Activated CD8-positive, alpha-beta memory T cell treated with anti-CD3 and anti-CD28 coated beads, Interleukin-2, amount 10 ng/mL, durations not matched to agents 7 days and 5 days (primary cell): ENCODE results near the gene PLS1. TPM values are rescaled to one million over a fixed set of nuclear protein-coding genes. Genes with fewer than 3 reads are reported as not detected.
"Not testable (repeated sequence)": the region's sequence is repeated elsewhere in the genome, so short reads cannot be mapped to it uniquely, and the experiment has no call there.

Source experiments
- ATAC-seq: fragments of 150-1000 bp; cut with Tn5 transposase; one replicate; pipeline ENCODE4 v1.10.0; 2021; ENCODE audit warnings: moderate library complexity
- CTCF ChIA-PET: fragments of 350-600 bp; sonication (Branson Sonifier 250); formaldehyde crosslinking; loops from one replicate; lab custom pipeline; 2021; ENCODE audit warnings: antibody characterized with exemption; lab: Charles Lee
- DNase-seq: peaks from one replicate; pipeline ENCODE4 v3.0.0-alpha.2; 2020
- H3K27ac Mint-ChIP-seq: one replicate; pipeline ENCODE4 v1.8.0; 2021; ENCODE audit warnings: mild to moderate bottlenecking, mixed read lengths
- H3K27me3 Mint-ChIP-seq: one replicate; pipeline ENCODE4 v1.8.0; 2021; ENCODE audit warnings: mixed read lengths
- H3K36me3 Mint-ChIP-seq: one replicate; pipeline ENCODE4 v1.8.0; 2021; ENCODE audit warnings: mild to moderate bottlenecking, mixed read lengths
- H3K4me1 Mint-ChIP-seq: one replicate; pipeline ENCODE4 v1.8.0; 2021; ENCODE audit warnings: mixed read lengths
- H3K4me3 Mint-ChIP-seq: one replicate; pipeline ENCODE4 v1.8.0; 2021; ENCODE audit warnings: mild to moderate bottlenecking, moderate library complexity, mixed read lengths
- H3K9me3 Mint-ChIP-seq: one replicate; pipeline ENCODE4 v1.8.0; 2022; ENCODE audit warnings: low read depth, mixed read lengths
- total RNA-seq, 2 experiments: library from RNA; stranded (reverse); gene quantifications; one replicate each; pipeline ENCODE4 v1.2.3, GENCODE V29; 2021

The PLS1 gene, protein sequence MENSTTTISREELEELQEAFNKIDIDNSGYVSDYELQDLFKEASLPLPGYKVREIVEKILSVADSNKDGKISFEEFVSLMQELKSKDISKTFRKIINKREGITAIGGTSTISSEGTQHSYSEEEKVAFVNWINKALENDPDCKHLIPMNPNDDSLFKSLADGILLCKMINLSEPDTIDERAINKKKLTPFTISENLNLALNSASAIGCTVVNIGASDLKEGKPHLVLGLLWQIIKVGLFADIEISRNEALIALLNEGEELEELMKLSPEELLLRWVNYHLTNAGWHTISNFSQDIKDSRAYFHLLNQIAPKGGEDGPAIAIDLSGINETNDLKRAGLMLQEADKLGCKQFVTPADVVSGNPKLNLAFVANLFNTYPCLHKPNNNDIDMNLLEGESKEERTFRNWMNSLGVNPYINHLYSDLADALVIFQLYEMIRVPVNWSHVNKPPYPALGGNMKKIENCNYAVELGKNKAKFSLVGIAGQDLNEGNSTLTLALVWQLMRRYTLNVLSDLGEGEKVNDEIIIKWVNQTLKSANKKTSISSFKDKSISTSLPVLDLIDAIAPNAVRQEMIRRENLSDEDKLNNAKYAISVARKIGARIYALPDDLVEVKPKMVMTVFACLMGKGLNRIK
- 1 to 10 TPM; 4.2 to 4.5 TPM for total RNA-seq

DNA sequence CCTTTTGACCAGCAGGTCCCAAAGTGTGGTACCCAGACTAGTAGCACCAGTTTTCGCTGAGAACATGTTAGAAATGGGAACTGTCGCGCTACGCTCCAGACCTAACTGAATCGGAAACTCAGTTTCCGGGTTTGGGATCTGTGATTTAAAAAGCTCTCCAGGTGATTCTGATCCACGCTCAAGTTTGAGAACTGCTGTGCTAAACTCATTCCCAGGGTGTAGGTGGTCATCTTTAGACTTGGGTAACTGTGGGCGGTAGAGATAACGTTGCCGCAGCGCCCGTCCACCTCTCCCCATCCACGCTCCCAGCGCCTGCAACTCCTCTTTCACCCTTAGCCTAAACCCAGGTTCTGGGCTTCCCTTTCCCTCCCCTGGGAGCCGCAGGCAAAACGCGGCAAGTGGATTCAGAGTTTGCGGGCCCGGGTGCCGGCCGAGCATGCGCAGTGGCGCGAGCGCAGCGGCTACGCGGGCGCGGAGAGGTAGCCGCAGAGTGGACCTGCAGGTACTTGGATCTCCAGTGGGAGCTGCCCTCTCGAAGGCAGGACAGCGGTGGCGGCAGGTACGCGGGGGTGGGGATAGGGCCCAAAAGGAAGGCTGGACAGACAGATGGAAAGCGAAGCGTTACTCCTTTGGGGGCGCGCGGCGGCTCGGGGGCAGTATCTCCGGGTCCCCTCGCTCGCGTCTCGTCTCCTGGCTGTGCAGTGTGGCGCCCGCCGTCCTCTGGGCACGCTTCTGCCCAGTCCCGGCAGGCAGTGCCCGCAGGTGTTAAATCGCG, at the start of gene PLS1:
Gene PLS1 (plus strand): TSS at position 443 of the 775 bp plus-strand sequence. CDS start 67,845 bp downstream, outside the sequence.
- Mint-ChIP-seq H3K4me1 (peaks cover 17% of the 10 kb centered on the region), H3K36me3 (no peaks in the 10 kb centered on the region), H3K4me3 (peak within 1 kb of the TSS; percentile 96), H3K27ac (peak within 1 kb of the TSS; percentile 64), H3K9me3 (no peaks in the 10 kb centered on the region), H3K27me3 (peaks cover 6% of the 10 kb centered on the region)
- CTCF ChIA-PET: interaction anchor here (1.1 to 2.1 kb wide), 4 partner anchors 9 to 128 kb away, joined by 3 to 6 read pairs (median 4); partner anchors contain the start of gene TRPC1
- DNase-seq: peak; percentile 85
- ATAC-seq: peak; percentile 95

DNA sequence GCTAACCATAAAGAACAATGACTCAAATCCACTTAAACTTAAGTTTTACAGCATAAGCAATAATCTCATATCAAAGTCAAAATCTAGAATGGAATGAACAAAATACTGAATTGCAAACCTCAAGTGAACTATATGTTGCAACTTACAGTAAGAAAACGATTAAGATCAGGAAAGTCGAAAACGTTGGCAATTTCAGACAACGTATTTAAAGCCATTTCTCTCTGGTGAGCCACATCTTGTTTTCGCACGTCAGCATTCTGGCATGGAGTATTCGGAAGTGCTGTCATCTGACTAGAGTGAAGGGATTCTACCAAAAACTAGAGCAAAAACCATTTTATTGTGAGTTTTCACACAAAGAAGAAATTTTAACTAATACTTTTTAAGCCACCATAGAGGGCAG, 46.2 kb upstream of the PLS1 start:
- Mint-ChIP-seq H3K27me3 (no peaks in the 10 kb centered on the region), H3K27ac (no peak overlapping the region)
- DNase-seq: no peak

DNA sequence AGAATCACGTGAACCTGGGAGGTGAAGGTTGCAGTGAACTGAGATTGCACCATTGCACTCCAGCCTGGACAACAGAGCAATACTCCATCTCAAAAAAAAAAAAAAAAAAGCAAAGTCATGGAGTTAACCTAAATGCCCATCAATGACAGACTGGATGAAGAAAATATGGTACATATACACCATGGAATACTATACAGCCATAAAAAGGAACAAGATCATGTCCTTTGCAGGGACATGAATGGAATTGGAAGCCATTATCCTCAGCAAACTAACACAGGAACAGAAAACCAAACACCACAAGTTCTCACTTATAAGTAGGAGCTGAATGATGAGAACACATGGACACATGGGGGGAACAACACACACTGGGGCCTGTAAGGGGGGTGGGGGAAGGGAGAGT, 43.6 kb upstream of the PLS1 start:
- H3K9me3 Mint-ChIP-seq, H3K4me3 Mint-ChIP-seq, ATAC-seq, H3K27me3 Mint-ChIP-seq, DNase-seq, H3K27ac Mint-ChIP-seq, H3K4me1 Mint-ChIP-seq, CTCF ChIA-PET: not testable (repeated sequence)
- peaks cover 59% of the 10 kb centered on the region for H3K36me3 Mint-ChIP-seq

More for the DNA sequence above, 46.2 kb upstream of the PLS1 start:
- no peak for ATAC-seq
- Mint-ChIP-seq H3K4me3 (no peak overlapping the region), H3K4me1 (no peaks in the 10 kb centered on the region), H3K36me3 (peaks cover 42% of the 10 kb centered on the region), H3K9me3 (no peaks in the 10 kb centered on the region)
- CTCF ChIA-PET: no interaction called here

DNA sequence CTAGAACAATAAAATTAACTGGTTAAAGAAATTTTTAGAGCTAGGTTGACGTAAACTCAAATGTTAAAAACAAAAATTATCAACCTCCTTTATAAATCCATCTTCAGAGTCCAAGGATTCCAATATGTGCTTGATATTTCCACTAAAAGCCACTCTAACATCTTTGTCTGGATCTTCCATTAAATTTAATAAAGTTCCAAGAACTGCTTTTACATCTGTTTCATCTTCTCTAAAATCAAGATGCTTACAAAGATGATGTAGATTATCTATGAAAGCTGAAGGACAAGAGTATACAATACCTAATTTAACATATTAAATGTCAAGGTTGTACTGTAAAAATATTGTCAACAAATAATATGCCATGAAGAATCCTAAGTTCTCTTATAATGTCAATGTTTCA, 42.5 kb upstream of the PLS1 start:
- H3K27me3 Mint-ChIP-seq: no peaks in the 10 kb centered on the region
- no peaks in the 10 kb centered on the region for H3K9me3 Mint-ChIP-seq
- H3K36me3 Mint-ChIP-seq: peaks cover 59% of the 10 kb centered on the region
- no peak overlapping the region for H3K4me3 Mint-ChIP-seq
- DNase-seq (no peak), ATAC-seq (no peak)
- CTCF ChIA-PET: no interaction called here
- H3K27ac Mint-ChIP-seq: no peak overlapping the region
- H3K4me1 Mint-ChIP-seq: no peaks in the 10 kb centered on the region

DNA sequence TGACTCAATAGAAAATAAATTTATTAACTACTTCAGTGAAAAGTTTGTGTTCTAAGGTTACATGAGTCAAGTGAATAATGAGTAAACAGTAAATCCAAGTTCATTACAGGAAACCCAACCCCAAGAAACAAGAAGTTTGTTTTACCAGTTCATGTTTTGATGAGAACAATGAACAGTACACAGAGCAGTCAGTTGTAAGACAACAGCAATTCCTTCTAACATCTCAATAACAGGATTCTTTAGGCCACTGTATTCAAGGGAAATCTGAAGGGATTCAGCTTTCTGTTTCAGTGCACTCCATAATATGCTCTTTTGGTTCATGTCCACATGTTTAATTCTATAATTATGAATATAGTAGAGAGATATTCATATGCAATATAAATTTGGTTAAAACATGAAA, 36.1 kb upstream of the PLS1 start:
- Mint-ChIP-seq H3K4me3 (no peak overlapping the region), H3K36me3 (peaks cover 50% of the 10 kb centered on the region), H3K9me3 (no peaks in the 10 kb centered on the region), H3K27ac (no peak overlapping the region), H3K27me3 (no peaks in the 10 kb centered on the region), H3K4me1 (peaks cover 11% of the 10 kb centered on the region)
- DNase-seq (no peak), ATAC-seq (no peak)
- CTCF ChIA-PET: no interaction called here

DNA sequence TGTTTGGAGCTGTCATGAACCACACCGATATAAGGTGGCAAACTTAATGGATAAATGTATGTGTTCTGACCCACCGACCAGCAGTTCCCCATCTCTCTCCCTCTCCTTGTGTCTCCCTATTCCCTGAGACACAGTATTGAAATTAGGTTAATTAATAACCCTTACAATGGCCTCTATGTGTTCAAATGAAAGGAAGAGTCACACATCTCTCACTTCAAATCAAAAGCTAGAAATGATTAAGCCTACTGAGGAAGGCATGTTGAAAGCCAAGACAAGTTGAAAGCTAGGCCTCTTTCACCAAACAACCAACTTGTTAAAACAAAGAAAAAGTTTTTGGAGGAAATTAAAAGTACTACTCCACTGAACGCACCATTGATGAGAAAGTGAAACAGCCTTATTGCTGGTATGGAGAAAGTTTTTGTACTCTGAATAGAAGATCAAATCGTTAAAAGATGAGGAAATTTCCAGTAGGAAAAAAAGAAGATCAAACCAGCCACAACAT, 32.6 kb upstream of the PLS1 start:
- Mint-ChIP-seq H3K4me1 (peaks cover 13% of the 10 kb centered on the region), H3K9me3 (peaks cover 2% of the 10 kb centered on the region), H3K36me3 (peaks cover 41% of the 10 kb centered on the region), H3K4me3 (no peak overlapping the region), H3K27ac (peak overlapping the region; percentile 26), H3K27me3 (no peaks in the 10 kb centered on the region)
- CTCF ChIA-PET: no interaction called here
- ATAC-seq: no peak
- no peak for DNase-seq

DNA sequence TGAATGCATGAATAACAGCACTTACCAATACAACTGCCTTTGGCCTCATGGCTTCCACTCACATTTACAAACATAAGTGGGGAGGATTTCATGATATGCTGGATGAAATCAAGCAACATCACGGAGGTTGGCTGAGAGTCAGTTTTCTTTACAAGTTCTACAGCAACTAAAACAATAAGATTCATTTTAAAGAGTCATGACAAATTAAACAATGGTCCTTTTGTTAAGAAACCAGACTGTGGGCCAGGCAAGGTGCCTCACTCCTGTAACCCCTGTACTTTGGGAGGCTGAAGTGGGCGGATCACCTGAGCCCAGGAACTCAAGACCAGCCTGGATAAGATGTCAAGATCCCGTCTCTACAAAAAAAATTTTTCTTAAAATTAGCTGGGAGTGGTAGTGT, 30.1 kb upstream of the PLS1 start:
- ATAC-seq (no peak), DNase-seq (no peak)
- peaks cover 16% of the 10 kb centered on the region for H3K4me1 Mint-ChIP-seq
- H3K27ac Mint-ChIP-seq: no peak overlapping the region
- peaks cover 2% of the 10 kb centered on the region for H3K9me3 Mint-ChIP-seq
- H3K4me3 Mint-ChIP-seq: no peak overlapping the region
- H3K27me3 Mint-ChIP-seq: no peaks in the 10 kb centered on the region
- CTCF ChIA-PET: no interaction called here
- H3K36me3 Mint-ChIP-seq: peaks cover 43% of the 10 kb centered on the region

DNA sequence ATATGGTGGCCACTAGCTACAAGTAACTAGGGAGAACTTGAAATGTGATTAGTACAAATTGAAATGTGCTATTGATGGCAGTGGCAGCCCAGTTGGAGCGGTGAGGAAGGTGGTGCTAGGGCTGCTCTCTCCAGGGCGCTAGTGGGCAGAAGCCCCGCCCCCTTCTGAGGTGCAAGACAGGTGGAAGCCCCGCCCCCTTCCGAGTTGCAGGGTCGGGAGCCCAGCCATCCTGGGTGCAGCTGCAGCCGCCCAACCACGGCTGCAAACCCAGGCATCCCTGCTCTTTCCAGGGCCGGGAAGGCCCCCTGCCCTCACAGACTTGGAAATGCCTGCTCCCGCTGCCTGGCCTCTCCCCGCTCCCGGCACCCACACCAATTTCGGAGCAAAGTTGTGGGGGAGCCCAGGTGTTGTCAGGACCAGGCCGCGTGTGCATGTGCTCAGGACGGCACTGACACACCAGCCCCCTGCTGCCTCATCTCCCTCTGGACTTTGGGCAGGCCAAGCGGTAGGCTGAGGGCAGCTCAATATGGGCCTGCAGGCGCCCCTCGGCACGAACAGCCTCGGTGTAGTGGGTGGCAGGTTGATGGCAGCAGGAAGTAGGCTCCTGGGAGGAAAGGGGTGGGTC, 27.7 kb upstream of the PLS1 start:
- no peak for DNase-seq
- Mint-ChIP-seq H3K27ac (no peak overlapping the region), H3K9me3 (peaks cover 2% of the 10 kb centered on the region), H3K36me3 (peaks cover 29% of the 10 kb centered on the region), H3K4me3 (no peak overlapping the region), H3K4me1 (peaks cover 14% of the 10 kb centered on the region), H3K27me3 (no peaks in the 10 kb centered on the region)
- CTCF ChIA-PET: interaction anchor here (1.9 kb wide), 1 partner anchor 9 kb away, joined by 4 read pairs; no protein-coding TSS in a partner anchor
- no peak for ATAC-seq

DNA sequence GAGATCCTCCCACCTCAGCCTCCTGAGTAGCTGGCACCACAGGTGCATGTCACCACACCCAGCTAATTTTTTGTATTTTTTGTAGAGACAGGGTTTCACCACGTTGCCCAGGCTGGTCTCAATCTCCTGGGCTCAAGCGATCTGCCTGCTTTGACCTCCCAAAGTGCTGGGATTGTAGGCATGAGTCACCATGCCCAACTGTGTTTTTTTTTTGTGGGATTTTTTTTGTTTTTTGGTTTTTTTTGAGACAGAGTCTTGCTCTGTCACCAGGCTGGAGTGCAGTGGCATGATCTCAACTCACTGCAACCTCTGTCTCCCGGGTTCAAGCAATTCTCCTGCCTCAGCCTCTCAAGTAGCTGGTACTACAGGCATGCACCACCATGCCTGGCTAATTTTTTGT, 26.8 kb upstream of the PLS1 start:
- H3K4me1 Mint-ChIP-seq, ATAC-seq, H3K27ac Mint-ChIP-seq, H3K27me3 Mint-ChIP-seq, H3K9me3 Mint-ChIP-seq, CTCF ChIA-PET, H3K4me3 Mint-ChIP-seq, DNase-seq: not testable (repeated sequence)
- peaks cover 25% of the 10 kb centered on the region for H3K36me3 Mint-ChIP-seq

DNA sequence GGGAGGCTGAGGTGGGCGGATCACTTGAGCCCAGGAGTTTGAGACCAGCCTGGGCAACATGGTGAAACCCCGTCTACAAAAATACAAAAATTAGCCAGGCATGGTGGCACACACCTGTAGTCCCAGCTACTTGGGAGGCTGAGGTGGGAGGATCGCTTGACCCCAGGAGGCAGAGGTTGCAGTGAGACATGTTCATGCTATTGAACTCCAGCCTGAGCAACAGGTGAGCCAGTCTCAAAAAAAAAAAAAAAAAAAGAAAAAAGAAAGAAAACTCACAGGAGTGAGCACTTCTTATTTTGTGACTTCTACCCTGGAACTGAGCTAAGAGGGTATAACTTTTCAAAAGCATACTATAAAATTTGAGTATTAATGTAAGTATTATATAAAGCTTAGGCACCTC, 22.0 kb upstream of the PLS1 start:
- H3K27ac Mint-ChIP-seq, H3K9me3 Mint-ChIP-seq, CTCF ChIA-PET, ATAC-seq, DNase-seq, H3K4me3 Mint-ChIP-seq, H3K27me3 Mint-ChIP-seq: not testable (repeated sequence)
- Mint-ChIP-seq H3K36me3 (peaks cover 20% of the 10 kb centered on the region), H3K4me1 (peaks cover 37% of the 10 kb centered on the region)

DNA sequence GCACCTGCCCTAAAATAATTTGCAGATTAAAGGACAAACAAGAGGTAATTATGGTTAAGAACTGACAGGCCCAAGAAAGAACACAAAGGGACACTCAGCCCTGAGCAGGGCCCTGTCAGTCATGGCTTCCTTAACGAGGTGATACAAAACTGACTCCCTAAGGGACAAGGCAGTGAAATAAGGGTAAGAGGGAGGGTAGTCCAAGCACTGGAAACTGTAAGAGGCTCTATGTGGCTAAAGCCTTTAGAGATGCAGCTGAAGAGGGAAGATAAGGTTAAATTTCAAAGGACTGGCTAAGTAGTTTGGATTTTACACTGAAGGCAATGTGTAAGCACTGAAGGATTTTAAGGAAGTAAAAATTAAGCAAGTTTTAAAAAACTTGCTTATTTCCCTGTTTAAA, 21.5 kb upstream of the PLS1 start:
- ATAC-seq (no peak), DNase-seq (no peak)
- no peaks in the 10 kb centered on the region for H3K9me3 Mint-ChIP-seq
- CTCF ChIA-PET: no interaction called here
- H3K27me3 Mint-ChIP-seq: no peaks in the 10 kb centered on the region
- peaks cover 20% of the 10 kb centered on the region for H3K36me3 Mint-ChIP-seq
- H3K4me3 Mint-ChIP-seq: no peak overlapping the region
- peaks cover 41% of the 10 kb centered on the region for H3K4me1 Mint-ChIP-seq
- H3K27ac Mint-ChIP-seq: peak overlapping the region; percentile 21

DNA sequence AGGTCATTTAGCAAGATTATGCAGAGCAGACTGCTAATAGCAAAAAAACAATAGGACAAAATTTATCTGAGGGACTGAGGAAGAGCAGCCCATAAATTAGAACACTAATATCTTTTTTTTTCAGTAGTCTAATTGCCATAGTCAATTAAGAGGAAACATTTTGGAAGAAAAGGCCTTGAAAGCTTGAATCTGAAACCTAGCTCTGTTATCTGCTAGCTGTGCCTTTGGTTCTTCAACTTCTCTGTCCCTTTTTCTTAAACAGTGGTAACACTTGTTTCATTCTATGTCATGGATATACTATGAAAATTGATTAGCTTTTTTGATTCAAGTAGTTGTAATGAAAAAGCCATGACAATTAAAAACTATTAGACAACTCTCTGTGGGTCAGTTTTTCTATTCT, 19.4 kb upstream of the PLS1 start:
- CTCF ChIA-PET: interaction anchor here (0.9 to 2.6 kb wide), 5 partner anchors 9 to 425 kb away, joined by 3 to 6 read pairs (median 4); partner anchors contain the start of gene U2SURP
- peaks cover 11% of the 10 kb centered on the region for H3K36me3 Mint-ChIP-seq
- peaks cover 42% of the 10 kb centered on the region for H3K4me1 Mint-ChIP-seq
- peak overlapping the region; percentile 98 for H3K4me3 Mint-ChIP-seq
- no peaks in the 10 kb centered on the region for H3K9me3 Mint-ChIP-seq
- peaks cover 7% of the 10 kb centered on the region for H3K27me3 Mint-ChIP-seq
- no peak for DNase-seq
- H3K27ac Mint-ChIP-seq: peak overlapping the region; percentile 97
- no peak for ATAC-seq
